SK-N-SH (cell line): ENCODE results near the gene PLCB1. TPM values are rescaled to one million over a fixed set of nuclear protein-coding genes. Genes with fewer than 3 reads are reported as not detected.

ENCODE experiments used
- CTCF ChIA-PET: fragments of 300-600, 350-600 bp; formaldehyde crosslinking; extraction: SDS; loops from one replicate; lab custom pipeline; 2021; lab: Yijun Ruan, JAX
- POLR2A ChIA-PET: fragments of 350-600 bp; sonication (Branson Sonifier 250); formaldehyde crosslinking; extraction: SDS; loops from one replicate; lab custom pipeline; 2020; ENCODE audit warnings: antibody characterized with exemption, inconsistent platforms; lab: Yijun Ruan, JAX
- DNase-seq: peaks from one replicate; pipeline ENCODE4 v3.0.0; 2012
- H2AFZ ChIP-seq: fragments of 200-600 bp; sonication (generic); 2 replicates; pipeline ENCODE4 v1.8.1; 2016; ENCODE audit warnings: antibody characterized with exemption, mild to moderate bottlenecking, low read depth
- H3F3A ChIP-seq: fragments of 200-600 bp; sonication (generic); replicated peaks from 2 replicates; pipeline ENCODE3; 2016; ENCODE audit warnings: antibody characterized with exemption, mild to moderate bottlenecking; ENCODE audit not compliant: insufficient read depth
- H3K27ac ChIP-seq, 2 experiments: fragments of 200-500 bp in 1 of 2; fragments of 200-600 bp in 1 of 2; sonication (Bioruptor generic) in 1 of 2; sonication (generic), shearing (Covaris generic) in 1 of 2; 2 replicates each; pipeline versions ENCODE4 v1.5.1 to v1.6.1; 2014 to 2016; ENCODE audit warnings: low read depth in 2 of 2, inconsistent platforms in 1 of 2, low read length in 1 of 2, mild to moderate bottlenecking in 1 of 2, mixed read lengths in 1 of 2
- H3K27me3 ChIP-seq: fragments of 200-600 bp; sonication (generic), shearing (Covaris generic); 2 replicates; pipeline ENCODE4 v1.6.1; 2016; ENCODE audit warnings: mixed run types; ENCODE audit not compliant: insufficient read depth
- H3K36me3 ChIP-seq, 2 experiments: fragments of 200-500 bp in 1 of 2; fragments of 200-600 bp in 1 of 2; sonication (Bioruptor generic) in 1 of 2; sonication (generic) in 1 of 2; replicated peaks in 1 of 2; 2 replicates each; pipeline versions ENCODE3 to v1.5.1; 2014 to 2016; ENCODE audit warnings: low read length in 1 of 2, mild to moderate bottlenecking in 1 of 2; ENCODE audit not compliant: insufficient read depth in 2 of 2, control insufficient read depth in 1 of 2
- H3K4me1 ChIP-seq, 2 experiments: fragments of 200-500 bp in 1 of 2; fragments of 200-600 bp in 1 of 2; sonication (Bioruptor generic) in 1 of 2; sonication (generic), shearing (Covaris generic) in 1 of 2; 2 replicates each; pipeline versions ENCODE4 v1.5.1 to v1.6.1; 2014 to 2016; ENCODE audit warnings: low read depth in 1 of 2, low read length in 1 of 2, mixed run types in 1 of 2; ENCODE audit not compliant: insufficient read depth in 2 of 2, control insufficient read depth in 1 of 2
- H3K4me2 ChIP-seq: fragments of 200-600 bp; sonication (generic), shearing (Covaris generic); 2 replicates; pipeline ENCODE4 v1.6.1; 2017; ENCODE audit warnings: mixed run types
- H3K4me3 ChIP-seq, 2 experiments: fragments of 200-500 bp in 1 of 2; fragments of 200-600 bp in 1 of 2; sonication (Bioruptor generic) in 1 of 2; sonication (generic), shearing (Covaris generic) in 1 of 2; 2 replicates each; pipeline versions ENCODE4 v1.5.1 to v1.8.1; 2014 to 2016; ENCODE audit warnings: low read depth in 2 of 2, inconsistent platforms in 1 of 2, low read length in 1 of 2, mild to moderate bottlenecking in 1 of 2, mixed read lengths in 1 of 2, moderate library complexity in 1 of 2
- H3K79me2 ChIP-seq: fragments of 200-600 bp; sonication (generic); 2 replicates; pipeline ENCODE4 v1.8.1; 2017; ENCODE audit warnings: mild to moderate bottlenecking; ENCODE audit not compliant: insufficient read depth
- H3K9ac ChIP-seq: fragments of 200-600 bp; sonication (generic); 2 replicates; pipeline ENCODE4 v1.6.1; 2017; ENCODE audit warnings: mixed run types
- H3K9me2 ChIP-seq: fragments of 200-600 bp; sonication (generic); 2 replicates; pipeline ENCODE4 v1.6.1; 2017; ENCODE audit warnings: mixed run types
- H3K9me3 ChIP-seq: fragments of 200-600 bp; sonication (generic); 2 replicates; pipeline ENCODE4 v1.6.1; 2017; ENCODE audit warnings: mixed run types, mild to moderate bottlenecking, moderate library complexity
- H4K20me1 ChIP-seq: fragments of 200-600 bp; sonication (generic); 2 replicates; pipeline ENCODE4 v1.6.1; 2017; ENCODE audit warnings: mild to moderate bottlenecking, mixed run types; ENCODE audit not compliant: insufficient read depth
- CTCF ChIP-seq: fragments of 200-600 bp; sonication (generic); IDR thresholded peaks from 2 replicates; pipeline ENCODE4 v1.6.1; 2017; ENCODE audit warnings: antibody characterized with exemption, mild to moderate bottlenecking, moderate library complexity
- EZH2phosphoT487 ChIP-seq: fragments of 200-600 bp; sonication (generic); IDR thresholded peaks from 2 replicates; pipeline ENCODE4 v1.6.1; 2017; ENCODE audit warnings: low read depth, mixed run types, mild to moderate bottlenecking, antibody characterized with exemption, moderate library complexity, borderline replicate concordance
- GABPA ChIP-seq: IDR thresholded peaks from 2 replicates; pipeline ENCODE4 v1.4.0; 2012; ENCODE audit warnings: low read depth, mild to moderate bottlenecking
- IRF3 ChIP-seq: fragments of 150-350 bp; IDR thresholded peaks from 2 replicates; pipeline ENCODE4 v1.6.1; 2016; ENCODE audit warnings: mild to moderate bottlenecking, low read depth, low read length
- JUND ChIP-seq: IDR thresholded peaks from 2 replicates; pipeline ENCODE4 v1.4.0; 2012
- RAD21 ChIP-seq: IDR thresholded peaks from 2 replicates; pipeline ENCODE4 v1.6.1; 2012; ENCODE audit warnings: mild to moderate bottlenecking, low read length
- RXRA ChIP-seq: IDR thresholded peaks from 2 replicates; pipeline ENCODE4 v1.4.0; 2012; ENCODE audit warnings: low read depth, mild to moderate bottlenecking, borderline replicate concordance
- TEAD4 ChIP-seq: IDR thresholded peaks from 2 replicates; pipeline ENCODE4 v1.4.0; 2012; ENCODE audit warnings: mild to moderate bottlenecking, borderline replicate concordance; ENCODE audit not compliant: insufficient read depth
- ZBTB33 ChIP-seq: IDR thresholded peaks from 2 replicates; pipeline ENCODE4 v1.4.0; 2012; ENCODE audit warnings: low read depth, borderline replicate concordance
- WGBS: methylation state at CpG from one replicate; pipeline ENCODE4 v1.1.6; 2017; ENCODE audit warnings: low lambda C conversion rate; 5-methylcytosine and 5-hydroxymethylcytosine counted together
- polyA plus RNA-seq, 3 experiments: library from polyadenylated mRNA; depleted of rRNA; stranded (reverse); fragments of >200 nt; gene quantifications; 2 replicates each; pipeline ENCODE4 v1.2.3, GENCODE V29; 2012

Gene PLCB1
- polyA plus RNA-seq, 1 of the 3 experiments (the other 2 are of a cell fraction) = 10.5 TPM

- no peak for DNase-seq
- Histone ChIP-seq H3K27me3 (no peaks in the 10 kb centered on the region), H3K4me2 (no peak overlapping the region), H3K36me3 (no peaks in the 10 kb centered on the region), H3F3A (no peaks in the 10 kb centered on the region), H4K20me1 (no peaks in the 10 kb centered on the region), H3K9me2 (no peaks in the 10 kb centered on the region), H3K9me3 (no peaks in the 10 kb centered on the region), H2AFZ (no peak overlapping the region), H3K4me1 (peaks cover 2 to 5% of the 10 kb centered on the region in 2 experiments; a peak in 3 of 4 replicates), H3K4me3 (no peak overlapping the region), H3K27ac (no peak overlapping the region), H3K79me2 (peaks cover 10% of the 10 kb centered on the region; the same call in 1 of the 2 replicates), H3K9ac (no peak overlapping the region)
- TF ChIP-seq RXRA = no peak
- no peak for TF ChIP-seq RAD21
- TF ChIP-seq ZBTB33 = no peak
- TF ChIP-seq TEAD4 = no peak
- TF ChIP-seq CTCF = no peak
- TF ChIP-seq JUND = no peak
- POLR2A ChIA-PET = no interaction called here
- CTCF ChIA-PET = no interaction called here
Observed at GRCh38 chr20:8248051-8248450, 116.0 kb downstream of the PLCB1 start.

DNA sequence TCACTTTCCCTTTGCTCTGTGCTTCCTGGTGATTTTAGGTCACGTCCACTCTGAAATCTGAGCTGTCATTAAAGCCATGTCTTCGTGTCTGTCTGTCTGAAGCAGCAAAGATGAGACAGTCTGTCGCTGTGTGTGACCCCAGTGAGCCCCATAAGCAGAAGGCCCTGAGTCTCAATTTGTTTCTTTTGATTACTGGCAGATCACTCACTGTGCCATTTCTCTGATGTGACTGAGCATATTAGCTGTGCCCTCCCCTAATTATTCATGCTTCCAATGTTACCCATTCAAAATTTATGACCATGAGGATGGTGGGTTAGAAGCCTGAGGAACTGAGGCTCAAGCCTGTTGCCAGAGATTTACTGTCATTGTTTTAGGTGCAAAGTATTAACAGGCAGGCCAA lies 117.6 kb downstream of the PLCB1 start:
- no peak overlapping the region for H2AFZ ChIP-seq
- WGBS = 86% methylated on average over 3 of the region's 3 CpGs
- ChIA-PET POLR2A (no interaction called here), CTCF (no interaction called here)
- H3K27ac ChIP-seq = no peak overlapping the region
- no peaks in the 10 kb centered on the region for H3K9me3 ChIP-seq
- TF ChIP-seq IRF3 (no peak), EZH2phosphoT487 (no peak), GABPA (no peak)
- no peak for DNase-seq
- H3K9ac ChIP-seq = no peak overlapping the region
- peaks cover 0 to 7% of the 10 kb centered on the region in 2 experiments for H3K36me3 ChIP-seq
- peaks cover 5% of the 10 kb centered on the region; the same call in 1 of the 2 replicates for H3K79me2 ChIP-seq
- H3K27me3 ChIP-seq = no peaks in the 10 kb centered on the region
- no peaks in the 10 kb centered on the region for H3F3A ChIP-seq
- H3K4me2 ChIP-seq = no peak overlapping the region
- H3K4me3 ChIP-seq = no peak overlapping the region
- no peaks in the 10 kb centered on the region for H4K20me1 ChIP-seq
- H3K9me2 ChIP-seq = no peaks in the 10 kb centered on the region
- peaks cover under 1 to 2% of the 10 kb centered on the region in 2 experiments; a peak in 2 of 4 replicates for H3K4me1 ChIP-seq
